Activated T-cell treated with anti-CD3 and anti-CD28 coated beads, Interleukin-2, amount 50 U/mL, for 24 hours (primary cell): ENCODE measurements around the gene RNF130.
A peak's percentile ranks its signal among the peaks of the same experiment; 100 is the strongest.

Experiments used
- DNase-seq: peaks from one replicate; pipeline ENCODE4 v3.0.0-alpha.2; 2020
- H3K27ac Mint-ChIP-seq: 2 replicates; pipeline ENCODE4 v1.8.0; 2020; ENCODE audit warnings: mild to moderate bottlenecking, mixed read lengths
- H3K27me3 Mint-ChIP-seq: 2 replicates; pipeline ENCODE4 v1.8.0; 2020; ENCODE audit warnings: mixed read lengths
- H3K36me3 Mint-ChIP-seq: 2 replicates; pipeline ENCODE4 v1.8.0; 2020; ENCODE audit warnings: low read depth, mixed read lengths
- H3K4me1 Mint-ChIP-seq: 2 replicates; pipeline ENCODE4 v1.8.0; 2020; ENCODE audit warnings: low read depth, mixed read lengths
- H3K4me3 Mint-ChIP-seq: 2 replicates; pipeline ENCODE4 v1.8.0; 2020; ENCODE audit warnings: mild to moderate bottlenecking, moderate library complexity, mixed read lengths
- H3K9me3 Mint-ChIP-seq: 2 replicates; pipeline ENCODE4 v1.8.0; 2020; ENCODE audit warnings: mixed read lengths

RNF130 gene

DNA sequence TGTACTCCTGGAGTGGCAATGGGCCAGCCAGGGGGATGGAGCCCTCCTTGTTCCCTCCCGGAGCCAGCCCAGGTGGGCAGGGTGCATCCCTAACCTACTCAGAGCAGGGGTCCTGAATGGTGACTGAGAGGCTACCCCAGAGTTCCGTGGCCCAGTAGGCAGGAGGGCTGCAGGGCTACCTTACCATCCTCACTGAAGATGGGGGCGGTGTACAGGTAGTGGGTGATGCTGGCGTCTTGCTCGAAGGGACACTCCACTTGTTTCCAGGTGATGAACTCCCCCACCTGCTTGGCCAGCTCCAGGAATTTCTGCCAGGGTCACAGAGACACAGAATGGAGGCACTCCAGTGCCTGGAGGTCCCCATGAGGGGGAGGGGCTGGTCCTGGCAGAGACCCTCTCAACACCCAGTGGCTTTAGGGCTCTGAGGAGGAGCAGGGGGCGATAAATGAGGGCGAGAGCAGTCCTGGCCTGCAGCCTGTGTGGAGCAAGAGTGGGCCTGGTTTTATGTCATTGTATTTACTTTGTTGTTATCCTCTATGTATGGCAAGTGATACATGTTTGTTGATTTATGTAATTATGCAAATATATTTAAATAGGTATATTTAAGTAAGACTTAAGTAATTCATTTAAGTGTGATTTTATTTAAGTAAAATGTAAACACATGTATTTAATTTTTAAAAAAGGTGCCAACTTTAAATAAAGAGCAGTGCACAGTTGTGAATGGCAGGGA, 39.9 kb upstream of the RNF130 start:
- no peak overlapping the region for H3K4me3 Mint-ChIP-seq
- H3K27ac Mint-ChIP-seq: no peak overlapping the region
- peaks cover 15% of the 10 kb centered on the region for H3K27me3 Mint-ChIP-seq
- no peaks in the 10 kb centered on the region for H3K4me1 Mint-ChIP-seq
- peaks cover 12% of the 10 kb centered on the region for H3K9me3 Mint-ChIP-seq
- no peaks in the 10 kb centered on the region for H3K36me3 Mint-ChIP-seq
- DNase-seq: peak; percentile 27

- H3K4me3 Mint-ChIP-seq: no peak overlapping the region
- DNase-seq: peak; percentile 5
- H3K27ac Mint-ChIP-seq: no peak overlapping the region
- no peaks in the 10 kb centered on the region for H3K4me1 Mint-ChIP-seq
- no peaks in the 10 kb centered on the region for H3K36me3 Mint-ChIP-seq
- H3K9me3 Mint-ChIP-seq: peaks cover 16% of the 10 kb centered on the region
- peaks cover 23% of the 10 kb centered on the region for H3K27me3 Mint-ChIP-seq
These were observed 38.4 kb upstream of the RNF130 start for GRCh38 chr5:180109920-180110319.

DNA sequence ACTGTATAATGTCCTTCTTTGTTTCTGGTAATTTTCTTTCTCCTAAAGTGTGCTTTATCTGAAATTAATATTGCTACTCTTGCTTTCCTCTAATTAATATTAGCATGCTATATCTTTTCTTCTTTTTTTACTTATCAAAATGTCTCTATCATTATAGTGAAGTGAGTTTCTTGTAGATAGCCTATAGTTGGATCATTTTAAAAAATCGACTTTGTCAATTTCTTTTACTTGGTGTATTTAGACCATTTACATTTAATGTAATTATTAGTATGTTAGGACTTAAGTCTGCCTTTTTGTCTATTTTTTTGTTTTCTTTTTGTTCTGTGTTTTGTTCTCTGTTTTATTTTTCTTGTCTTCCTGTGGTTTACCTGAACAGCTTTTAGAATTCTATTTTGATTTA, 35.4 kb upstream of the RNF130 start:
- Mint-ChIP-seq H3K27ac (no peak overlapping the region), H3K4me3 (no peak overlapping the region), H3K4me1 (no peaks in the 10 kb centered on the region), H3K9me3 (peaks cover 16% of the 10 kb centered on the region), H3K36me3 (no peaks in the 10 kb centered on the region), H3K27me3 (peaks cover 30% of the 10 kb centered on the region)
- DNase-seq: no peak

- Mint-ChIP-seq H3K27me3 (peaks cover 30% of the 10 kb centered on the region), H3K4me3 (no peak overlapping the region), H3K9me3 (peaks cover 16% of the 10 kb centered on the region), H3K4me1 (no peaks in the 10 kb centered on the region), H3K27ac (no peak overlapping the region), H3K36me3 (no peaks in the 10 kb centered on the region)
- no peak for DNase-seq
These were observed 34.3 kb upstream of the RNF130 start for GRCh38 chr5:180105827-180106312.

DNA sequence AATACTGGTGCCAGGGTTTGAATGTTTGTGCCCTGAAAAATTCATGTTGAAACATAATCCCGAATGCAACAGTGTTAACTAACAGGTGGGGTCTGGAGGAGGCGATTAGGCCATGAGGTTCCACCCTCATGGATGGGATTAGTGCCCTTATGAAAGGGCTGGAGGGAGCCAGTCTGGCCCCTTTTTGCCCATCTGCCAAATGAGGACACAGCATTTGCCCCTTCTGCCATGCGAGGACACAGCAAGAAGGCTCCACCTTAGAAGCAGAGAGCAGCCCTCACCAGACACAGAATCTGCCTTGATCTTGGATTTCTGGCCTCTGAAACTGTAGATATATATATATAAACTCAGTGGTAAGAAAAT, 32.6 kb upstream of the RNF130 start:
- H3K36me3 Mint-ChIP-seq: no peaks in the 10 kb centered on the region
- no peaks in the 10 kb centered on the region for H3K4me1 Mint-ChIP-seq
- peaks cover 16% of the 10 kb centered on the region for H3K9me3 Mint-ChIP-seq
- DNase-seq: peak; percentile 8
- H3K27ac Mint-ChIP-seq: no peak overlapping the region
- peaks cover 27% of the 10 kb centered on the region for H3K27me3 Mint-ChIP-seq
- no peak overlapping the region for H3K4me3 Mint-ChIP-seq

GRCh38 chr5:180103487-180104167, 32.1 kb upstream of the RNF130 start:
- no peak overlapping the region for H3K27ac Mint-ChIP-seq
- H3K9me3 Mint-ChIP-seq: peaks cover 15% of the 10 kb centered on the region
- no peaks in the 10 kb centered on the region for H3K4me1 Mint-ChIP-seq
- H3K27me3 Mint-ChIP-seq: peaks cover 27% of the 10 kb centered on the region
- no peak overlapping the region for H3K4me3 Mint-ChIP-seq
- no peak for DNase-seq
- H3K36me3 Mint-ChIP-seq: no peaks in the 10 kb centered on the region

GRCh38 chr5:180102636-180103035, 31.1 kb upstream of the RNF130 start:
- peaks cover 27% of the 10 kb centered on the region for H3K27me3 Mint-ChIP-seq
- no peak overlapping the region for H3K4me3 Mint-ChIP-seq
- no peaks in the 10 kb centered on the region for H3K36me3 Mint-ChIP-seq
- H3K9me3 Mint-ChIP-seq: peaks cover 12% of the 10 kb centered on the region
- no peak overlapping the region for H3K27ac Mint-ChIP-seq
- no peak for DNase-seq
- no peaks in the 10 kb centered on the region for H3K4me1 Mint-ChIP-seq

DNA sequence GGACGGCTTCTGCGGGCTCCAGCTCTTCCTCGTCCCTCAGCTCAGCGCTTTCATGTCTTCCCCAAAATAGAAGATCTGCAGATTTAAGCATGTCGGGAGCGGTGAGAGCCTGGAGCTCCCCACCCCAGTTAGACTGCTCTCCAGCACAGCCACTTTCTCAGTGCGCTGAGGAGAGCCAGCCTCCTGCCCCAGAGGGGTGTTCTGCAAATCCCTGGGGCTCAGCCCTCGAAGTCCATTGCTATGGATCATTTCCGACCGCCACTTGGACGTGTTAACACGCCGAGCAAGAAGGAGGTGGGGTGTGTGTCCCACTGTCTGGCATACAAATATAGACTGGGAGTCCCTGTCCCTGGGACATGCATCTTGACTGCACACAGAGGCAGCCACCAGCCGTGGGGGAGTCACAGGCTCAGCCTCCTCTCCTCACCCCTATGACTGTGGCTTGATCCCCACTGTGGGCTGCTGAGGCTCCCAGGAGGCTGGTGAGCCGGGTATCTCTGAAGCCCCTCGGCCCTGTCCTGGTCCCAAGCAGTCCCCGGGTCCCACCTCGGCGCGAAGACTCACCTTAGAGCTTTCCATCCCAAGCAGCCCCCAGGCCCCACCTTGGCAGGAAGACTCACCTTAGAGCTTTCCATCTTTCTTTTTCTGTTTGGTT, 30.0 kb upstream of the RNF130 start:
- DNase-seq: peak; percentile 21
- no peaks in the 10 kb centered on the region for H3K36me3 Mint-ChIP-seq

GRCh38 chr5:180100621-180101450, 29.3 kb upstream of the RNF130 start:
- Mint-ChIP-seq H3K4me3 (no peak overlapping the region), H3K9me3 (no peaks in the 10 kb centered on the region), H3K36me3 (no peaks in the 10 kb centered on the region), H3K4me1 (no peaks in the 10 kb centered on the region), H3K27me3 (peaks cover 15% of the 10 kb centered on the region), H3K27ac (no peak overlapping the region)
- DNase-seq: no peak

More for the DNA sequence above, 30.0 kb upstream of the RNF130 start:
- Mint-ChIP-seq H3K27me3 (peaks cover 23% of the 10 kb centered on the region), H3K4me3 (no peak overlapping the region), H3K27ac (no peak overlapping the region), H3K9me3 (peaks cover 5% of the 10 kb centered on the region), H3K4me1 (no peaks in the 10 kb centered on the region)

GRCh38 chr5:180099733-180100611, 28.4 kb upstream of the RNF130 start:
- peaks cover 13% of the 10 kb centered on the region for H3K27me3 Mint-ChIP-seq
- no peak overlapping the region for H3K27ac Mint-ChIP-seq
- H3K36me3 Mint-ChIP-seq: no peaks in the 10 kb centered on the region
- DNase-seq: peak; percentile 15
- no peaks in the 10 kb centered on the region for H3K9me3 Mint-ChIP-seq
- no peak overlapping the region for H3K4me3 Mint-ChIP-seq
- no peaks in the 10 kb centered on the region for H3K4me1 Mint-ChIP-seq

DNA sequence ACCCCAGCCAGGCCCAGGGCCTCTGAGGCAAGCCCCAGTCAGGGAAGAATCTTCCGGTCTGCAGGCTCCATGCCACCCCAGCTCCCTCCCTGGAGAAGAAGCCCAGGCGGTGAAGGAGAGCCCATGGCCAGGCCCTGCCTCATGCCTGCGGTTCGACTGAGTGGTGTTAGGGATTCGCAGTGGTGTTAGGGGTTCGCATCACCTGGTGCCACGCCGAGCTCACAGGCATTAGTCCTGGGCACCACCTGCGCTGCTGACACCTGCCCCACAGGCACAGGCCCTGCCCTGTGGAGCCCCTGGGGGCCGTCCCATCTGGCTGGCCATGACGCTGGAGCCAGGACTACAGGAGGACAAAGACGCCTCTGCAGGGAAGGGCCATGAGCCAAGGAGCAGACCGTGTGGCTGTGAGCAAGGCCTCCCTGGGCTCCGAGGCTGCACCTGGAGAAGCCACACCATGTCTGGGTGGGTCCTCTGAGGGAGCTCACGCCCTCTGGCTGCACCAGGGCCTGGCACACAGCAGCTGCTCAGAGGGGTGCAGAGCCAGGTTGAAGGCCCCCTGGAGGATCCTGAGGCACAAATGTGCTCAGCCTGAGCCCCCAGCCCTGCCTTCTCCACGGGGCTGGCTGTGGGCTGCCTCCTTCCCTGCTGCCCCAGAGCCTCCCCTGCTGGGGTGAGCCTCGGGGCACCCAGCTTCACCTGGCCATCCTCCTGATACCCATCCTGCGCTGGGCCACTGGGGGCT, 27.6 kb upstream of the RNF130 start:
- Mint-ChIP-seq H3K4me3 (no peak overlapping the region), H3K27ac (no peak overlapping the region), H3K9me3 (no peaks in the 10 kb centered on the region), H3K36me3 (no peaks in the 10 kb centered on the region), H3K27me3 (peaks cover 13% of the 10 kb centered on the region), H3K4me1 (no peaks in the 10 kb centered on the region)
- peak; percentile 5 for DNase-seq

GRCh38 chr5:180098526-180098925, 27.0 kb upstream of the RNF130 start:
- H3K9me3 Mint-ChIP-seq: no peaks in the 10 kb centered on the region
- no peak overlapping the region for H3K4me3 Mint-ChIP-seq
- no peaks in the 10 kb centered on the region for H3K4me1 Mint-ChIP-seq
- DNase-seq: peak; percentile 3
- no peaks in the 10 kb centered on the region for H3K36me3 Mint-ChIP-seq
- peaks cover 8% of the 10 kb centered on the region for H3K27me3 Mint-ChIP-seq
- H3K27ac Mint-ChIP-seq: no peak overlapping the region

DNA sequence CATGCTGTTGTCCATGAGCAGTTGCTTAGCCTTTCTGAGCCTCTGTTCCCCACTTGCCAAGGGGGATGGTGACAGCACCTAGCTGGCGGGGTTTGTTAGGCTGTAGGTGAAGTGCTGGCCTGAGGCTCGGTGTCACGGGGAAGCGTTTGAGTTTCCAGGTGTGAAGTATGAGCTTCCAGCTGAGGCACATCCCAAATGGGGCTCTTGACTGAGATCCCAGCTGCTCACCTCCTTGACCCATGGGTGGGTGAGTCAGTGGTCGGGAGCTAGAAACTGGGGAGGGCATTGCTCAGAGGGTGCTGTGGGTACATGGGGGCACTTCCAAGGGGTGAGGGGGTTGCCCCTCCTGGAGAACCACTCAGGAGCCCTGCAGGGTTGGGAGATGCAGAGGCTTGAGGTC, 26.4 kb upstream of the RNF130 start:
- no peak overlapping the region for H3K27ac Mint-ChIP-seq
- H3K4me1 Mint-ChIP-seq: no peaks in the 10 kb centered on the region
- DNase-seq: peak; percentile 3
- peaks cover 4% of the 10 kb centered on the region for H3K27me3 Mint-ChIP-seq
- H3K36me3 Mint-ChIP-seq: no peaks in the 10 kb centered on the region
- no peak overlapping the region for H3K4me3 Mint-ChIP-seq
- H3K9me3 Mint-ChIP-seq: no peaks in the 10 kb centered on the region
